ENCODE data around the gene KL. TPM values are rescaled to one million over a fixed set of nuclear protein-coding genes. Genes with fewer than 3 reads are reported as not detected.

Gene KL
- total RNA-seq, 1 experiment from 2014 or later = not detected

DNA sequence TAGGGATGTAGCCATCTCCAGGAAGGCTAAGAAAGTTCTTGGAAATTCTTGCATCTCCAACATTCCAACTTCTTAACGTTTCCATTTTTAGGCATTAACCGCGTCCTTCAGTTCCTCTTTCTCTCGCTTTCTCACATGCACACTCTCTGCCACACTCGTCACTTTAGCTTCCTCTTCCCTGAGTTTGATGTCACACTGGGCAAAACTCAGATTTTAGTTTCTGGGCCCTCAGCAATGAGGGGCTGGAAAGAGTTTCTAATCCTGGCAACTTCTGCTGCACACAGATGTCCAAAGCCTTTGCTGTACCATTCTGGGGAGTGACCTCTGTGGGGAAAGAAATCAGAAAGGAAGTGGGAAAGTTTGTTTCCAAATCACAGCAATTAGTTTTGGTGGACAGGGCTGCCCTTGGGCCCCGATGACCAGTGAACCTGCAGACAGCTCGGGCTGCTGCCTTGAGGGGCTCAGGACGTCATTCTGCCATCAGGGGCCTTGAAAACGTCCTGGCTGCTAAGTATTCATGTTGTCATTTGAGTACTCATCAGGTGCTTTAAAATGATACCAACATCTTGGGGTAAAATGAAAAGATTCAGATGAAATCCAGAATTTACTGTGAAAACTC is 89.3 kb downstream of the KL start:
- ATAC-seq (no peak), DNase-seq (ENCODE audit: low read depth, low spot score) (no peak)
- H3K9me3 ChIP-seq (ENCODE audit: control insufficient read depth in 1 of 2, insufficient read depth in 1 of 2, low read depth in 1 of 2, low read length in 2 of 2) = no peaks in the 10 kb centered on the region
- H3K27me3 ChIP-seq (ENCODE audit: insufficient read depth, low read length) = no peaks in the 10 kb centered on the region
- no peak for TF ChIP-seq POLR2AphosphoS5 (IDR thresholded peaks at IDR 0.05; ENCODE audit: low read depth, low read length)
- TF ChIP-seq SP1 (IDR thresholded peaks at IDR 0.05; ENCODE audit: low read depth) = no peak
- TF ChIP-seq POLR2A (IDR thresholded peaks at IDR 0.05; ENCODE audit: borderline replicate concordance, extremely low read depth, insufficient read depth, insufficient read length) = no peak
- TF ChIP-seq, protein P1, sequence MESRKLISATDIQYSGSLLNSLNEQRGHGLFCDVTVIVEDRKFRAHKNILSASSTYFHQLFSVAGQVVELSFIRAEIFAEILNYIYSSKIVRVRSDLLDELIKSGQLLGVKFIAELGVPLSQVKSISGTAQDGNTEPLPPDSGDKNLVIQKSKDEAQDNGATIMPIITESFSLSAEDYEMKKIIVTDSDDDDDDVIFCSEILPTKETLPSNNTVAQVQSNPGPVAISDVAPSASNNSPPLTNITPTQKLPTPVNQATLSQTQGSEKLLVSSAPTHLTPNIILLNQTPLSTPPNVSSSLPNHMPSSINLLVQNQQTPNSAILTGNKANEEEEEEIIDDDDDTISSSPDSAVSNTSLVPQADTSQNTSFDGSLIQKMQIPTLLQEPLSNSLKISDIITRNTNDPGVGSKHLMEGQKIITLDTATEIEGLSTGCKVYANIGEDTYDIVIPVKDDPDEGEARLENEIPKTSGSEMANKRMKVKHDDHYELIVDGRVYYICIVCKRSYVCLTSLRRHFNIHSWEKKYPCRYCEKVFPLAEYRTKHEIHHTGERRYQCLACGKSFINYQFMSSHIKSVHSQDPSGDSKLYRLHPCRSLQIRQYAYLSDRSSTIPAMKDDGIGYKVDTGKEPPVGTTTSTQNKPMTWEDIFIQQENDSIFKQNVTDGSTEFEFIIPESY (IDR thresholded peaks at IDR 0.05; ENCODE audit: extremely low read depth, insufficient replicate concordance, low read length) = no peak
- TF ChIP-seq TCF7L2 (IDR thresholded peaks at IDR 0.05; ENCODE audit: borderline replicate concordance, extremely low read depth, insufficient read depth, insufficient read length) = no peak
- TF ChIP-seq ZFX (IDR thresholded peaks at IDR 0.05) = no peak
- TF ChIP-seq, protein P2, sequence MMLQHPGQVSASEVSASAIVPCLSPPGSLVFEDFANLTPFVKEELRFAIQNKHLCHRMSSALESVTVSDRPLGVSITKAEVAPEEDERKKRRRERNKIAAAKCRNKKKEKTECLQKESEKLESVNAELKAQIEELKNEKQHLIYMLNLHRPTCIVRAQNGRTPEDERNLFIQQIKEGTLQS (IDR thresholded peaks at IDR 0.05) = no peak
- TF ChIP-seq ZNF274 (IDR thresholded peaks at IDR 0.05; ENCODE audit: low read depth, low read length) = no peak
- TF ChIP-seq EZH2 (IDR thresholded peaks at IDR 0.05) = no peak
- TF ChIP-seq FOSL1 (IDR thresholded peaks at IDR 0.05; ENCODE audit: low read depth) = no peak
- TF ChIP-seq, protein P3, sequence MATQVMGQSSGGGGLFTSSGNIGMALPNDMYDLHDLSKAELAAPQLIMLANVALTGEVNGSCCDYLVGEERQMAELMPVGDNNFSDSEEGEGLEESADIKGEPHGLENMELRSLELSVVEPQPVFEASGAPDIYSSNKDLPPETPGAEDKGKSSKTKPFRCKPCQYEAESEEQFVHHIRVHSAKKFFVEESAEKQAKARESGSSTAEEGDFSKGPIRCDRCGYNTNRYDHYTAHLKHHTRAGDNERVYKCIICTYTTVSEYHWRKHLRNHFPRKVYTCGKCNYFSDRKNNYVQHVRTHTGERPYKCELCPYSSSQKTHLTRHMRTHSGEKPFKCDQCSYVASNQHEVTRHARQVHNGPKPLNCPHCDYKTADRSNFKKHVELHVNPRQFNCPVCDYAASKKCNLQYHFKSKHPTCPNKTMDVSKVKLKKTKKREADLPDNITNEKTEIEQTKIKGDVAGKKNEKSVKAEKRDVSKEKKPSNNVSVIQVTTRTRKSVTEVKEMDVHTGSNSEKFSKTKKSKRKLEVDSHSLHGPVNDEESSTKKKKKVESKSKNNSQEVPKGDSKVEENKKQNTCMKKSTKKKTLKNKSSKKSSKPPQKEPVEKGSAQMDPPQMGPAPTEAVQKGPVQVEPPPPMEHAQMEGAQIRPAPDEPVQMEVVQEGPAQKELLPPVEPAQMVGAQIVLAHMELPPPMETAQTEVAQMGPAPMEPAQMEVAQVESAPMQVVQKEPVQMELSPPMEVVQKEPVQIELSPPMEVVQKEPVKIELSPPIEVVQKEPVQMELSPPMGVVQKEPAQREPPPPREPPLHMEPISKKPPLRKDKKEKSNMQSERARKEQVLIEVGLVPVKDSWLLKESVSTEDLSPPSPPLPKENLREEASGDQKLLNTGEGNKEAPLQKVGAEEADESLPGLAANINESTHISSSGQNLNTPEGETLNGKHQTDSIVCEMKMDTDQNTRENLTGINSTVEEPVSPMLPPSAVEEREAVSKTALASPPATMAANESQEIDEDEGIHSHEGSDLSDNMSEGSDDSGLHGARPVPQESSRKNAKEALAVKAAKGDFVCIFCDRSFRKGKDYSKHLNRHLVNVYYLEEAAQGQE (IDR thresholded peaks at IDR 0.05; ENCODE audit: low read depth) = no peak
- TF ChIP-seq, protein P4, sequence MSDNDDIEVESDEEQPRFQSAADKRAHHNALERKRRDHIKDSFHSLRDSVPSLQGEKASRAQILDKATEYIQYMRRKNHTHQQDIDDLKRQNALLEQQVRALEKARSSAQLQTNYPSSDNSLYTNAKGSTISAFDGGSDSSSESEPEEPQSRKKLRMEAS (IDR thresholded peaks at IDR 0.05) = no peak
- no peak for TF ChIP-seq SRF (IDR thresholded peaks at IDR 0.05; ENCODE audit: low read depth)
- no peak for TF ChIP-seq YY1 (IDR thresholded peaks at IDR 0.05; ENCODE audit: extremely low read depth, insufficient replicate concordance, low read depth, low read length)
- TF ChIP-seq ELF1 (IDR thresholded peaks at IDR 0.05; ENCODE audit: borderline replicate concordance, low read depth) = no peak
- no peak for TF ChIP-seq JUND (IDR thresholded peaks at IDR 0.05)
- no peak for TF ChIP-seq CEBPB (IDR thresholded peaks at IDR 0.05; ENCODE audit: low read depth)
- no peak for TF ChIP-seq SIN3A (IDR thresholded peaks at IDR 0.05; ENCODE audit: low read depth)
- no peak for TF ChIP-seq CBX3 (IDR thresholded peaks at IDR 0.05; ENCODE audit: low read depth)
- TF ChIP-seq, protein P5, sequence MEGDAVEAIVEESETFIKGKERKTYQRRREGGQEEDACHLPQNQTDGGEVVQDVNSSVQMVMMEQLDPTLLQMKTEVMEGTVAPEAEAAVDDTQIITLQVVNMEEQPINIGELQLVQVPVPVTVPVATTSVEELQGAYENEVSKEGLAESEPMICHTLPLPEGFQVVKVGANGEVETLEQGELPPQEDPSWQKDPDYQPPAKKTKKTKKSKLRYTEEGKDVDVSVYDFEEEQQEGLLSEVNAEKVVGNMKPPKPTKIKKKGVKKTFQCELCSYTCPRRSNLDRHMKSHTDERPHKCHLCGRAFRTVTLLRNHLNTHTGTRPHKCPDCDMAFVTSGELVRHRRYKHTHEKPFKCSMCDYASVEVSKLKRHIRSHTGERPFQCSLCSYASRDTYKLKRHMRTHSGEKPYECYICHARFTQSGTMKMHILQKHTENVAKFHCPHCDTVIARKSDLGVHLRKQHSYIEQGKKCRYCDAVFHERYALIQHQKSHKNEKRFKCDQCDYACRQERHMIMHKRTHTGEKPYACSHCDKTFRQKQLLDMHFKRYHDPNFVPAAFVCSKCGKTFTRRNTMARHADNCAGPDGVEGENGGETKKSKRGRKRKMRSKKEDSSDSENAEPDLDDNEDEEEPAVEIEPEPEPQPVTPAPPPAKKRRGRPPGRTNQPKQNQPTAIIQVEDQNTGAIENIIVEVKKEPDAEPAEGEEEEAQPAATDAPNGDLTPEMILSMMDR (IDR thresholded peaks at IDR 0.05 in 2 of 3, conservative IDR thresholded peaks at IDR 0.05 in 1 of 3; ENCODE audit: borderline replicate concordance in 1 of 3, insufficient read depth in 1 of 3, low read depth in 2 of 3, low read length in 2 of 3) = no peak
- H3K4me1 ChIP-seq (ENCODE audit: control insufficient read depth in 1 of 2, insufficient read depth in 2 of 2, low read length in 2 of 2) = no peaks in the 10 kb centered on the region
- POLR2A ChIA-PET = no interaction called here
- CTCF ChIA-PET = no interaction called here
- H3K27ac ChIP-seq (ENCODE audit: low read depth, low read length) = no peak overlapping the region
- H3K36me3 ChIP-seq (ENCODE audit: control insufficient read depth in 1 of 2, insufficient read depth in 2 of 2, low read length in 2 of 2) = no peaks in the 10 kb centered on the region
- H2AFZ ChIP-seq (ENCODE audit: low read depth, low read length, poor library complexity, severe bottlenecking) = no peak overlapping the region
- intact Hi-C loops (cut with micrococcal nuclease) = no loop called here
- no TSS peak for BruUV-seq (replicated peaks)
- RAD21 ChIA-PET (ENCODE audit: low non-redundant PET in 1 of 2, low total read pairs in 2 of 2, uncharacterized antibody in 2 of 2, unreplicated experiment in 2 of 2) = no interaction called here
- no peaks in the 10 kb centered on the region for H4K20me1 ChIP-seq (ENCODE audit: insufficient read depth)
- H3K4me3 ChIP-seq (replicated peaks in 1 of 2; ENCODE audit: low read depth in 1 of 2, low read length in 2 of 2) = no peak overlapping the region
- no peak overlapping the region for H3K9ac ChIP-seq (ENCODE audit: low read length)
- H3K79me2 ChIP-seq (ENCODE audit: insufficient read depth, low read length) = no peaks in the 10 kb centered on the region
- H3K4me2 ChIP-seq (ENCODE audit: low read length) = no peak overlapping the region
- H3K9me2 ChIP-seq (ENCODE audit: insufficient read depth) = no peaks in the 10 kb centered on the region

All from HCT116 (cell line).